HG03520 (cell line): ENCODE measurements around the gene AATF.

ENCODE experiments used
- ATAC-seq: cut with Tn5 transposase; IDR thresholded peaks from one replicate; pipeline ENCODE4 v1.9.1; 2021; ENCODE audit warnings: mild to moderate bottlenecking, moderate library complexity; ENCODE audit not compliant: unreplicated experiment

AATF gene, protein sequence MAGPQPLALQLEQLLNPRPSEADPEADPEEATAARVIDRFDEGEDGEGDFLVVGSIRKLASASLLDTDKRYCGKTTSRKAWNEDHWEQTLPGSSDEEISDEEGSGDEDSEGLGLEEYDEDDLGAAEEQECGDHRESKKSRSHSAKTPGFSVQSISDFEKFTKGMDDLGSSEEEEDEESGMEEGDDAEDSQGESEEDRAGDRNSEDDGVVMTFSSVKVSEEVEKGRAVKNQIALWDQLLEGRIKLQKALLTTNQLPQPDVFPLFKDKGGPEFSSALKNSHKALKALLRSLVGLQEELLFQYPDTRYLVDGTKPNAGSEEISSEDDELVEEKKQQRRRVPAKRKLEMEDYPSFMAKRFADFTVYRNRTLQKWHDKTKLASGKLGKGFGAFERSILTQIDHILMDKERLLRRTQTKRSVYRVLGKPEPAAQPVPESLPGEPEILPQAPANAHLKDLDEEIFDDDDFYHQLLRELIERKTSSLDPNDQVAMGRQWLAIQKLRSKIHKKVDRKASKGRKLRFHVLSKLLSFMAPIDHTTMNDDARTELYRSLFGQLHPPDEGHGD

GRCh38 chr17:36948717-36949460 is at the start of gene AATF:
AATF (plus strand) TSS chr17:36948954; CDS start chr17:36949126, 172 bp downstream.
- peak; percentile 89 for ATAC-seq

GRCh38 chr17:36899250-36900159 is 49.2 kb upstream of the AATF start:
- ATAC-seq, result no peak

- no peak for ATAC-seq
These were observed 48.6 kb upstream of the AATF start for GRCh38 chr17:36900160-36900512.

DNA sequence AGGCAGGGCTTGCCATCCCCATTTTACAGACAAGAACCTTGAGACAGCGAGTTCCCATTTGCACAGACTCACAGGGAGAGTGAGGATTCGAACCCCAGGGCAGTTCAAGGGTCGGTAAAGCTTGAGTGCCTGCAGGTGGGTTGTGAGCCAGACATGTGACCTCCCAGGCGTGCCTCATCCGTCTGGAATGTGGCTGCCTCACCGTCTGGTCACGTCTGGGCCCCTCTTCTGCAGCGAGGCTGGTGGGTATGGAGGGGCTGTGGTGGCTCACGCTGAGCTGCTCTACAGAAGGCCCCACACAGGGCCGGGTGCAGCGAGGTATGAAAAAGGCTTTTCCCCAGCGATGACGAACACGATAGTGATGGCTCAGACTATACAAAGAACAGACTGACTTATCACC is 47.2 kb upstream of the AATF start:
- ATAC-seq, result no peak

- ATAC-seq, result no peak
These were observed 41.3 kb upstream of the AATF start for GRCh38 chr17:36907407-36907806.

GRCh38 chr17:36910513-36910912 is 38.2 kb upstream of the AATF start:
- ATAC-seq, result no peak

- no peak for ATAC-seq
These were observed 37.8 kb upstream of the AATF start for GRCh38 chr17:36911001-36911400.

DNA sequence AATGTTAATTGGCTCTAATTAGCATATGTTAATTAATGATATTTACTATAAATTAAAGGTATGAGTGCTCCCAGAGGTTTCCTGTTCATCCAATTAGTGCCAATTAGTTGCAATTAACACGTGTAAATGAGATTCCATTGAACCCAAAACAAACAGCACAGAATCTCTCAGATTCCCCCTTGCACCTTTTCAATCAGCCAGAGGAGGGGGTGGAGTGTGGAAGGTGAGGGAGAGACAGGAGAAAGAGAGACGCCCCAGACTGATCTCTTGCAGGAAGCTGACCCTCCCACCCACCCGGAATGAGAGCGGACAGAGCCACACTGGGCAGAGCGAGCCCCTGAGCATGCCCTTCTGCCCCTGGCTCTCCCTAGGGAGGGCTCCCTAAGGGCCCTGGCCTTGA is 35.6 kb upstream of the AATF start:
- ATAC-seq, result no peak

GRCh38 chr17:36918211-36918691 is 30.5 kb upstream of the AATF start:
- ATAC-seq, result no peak

DNA sequence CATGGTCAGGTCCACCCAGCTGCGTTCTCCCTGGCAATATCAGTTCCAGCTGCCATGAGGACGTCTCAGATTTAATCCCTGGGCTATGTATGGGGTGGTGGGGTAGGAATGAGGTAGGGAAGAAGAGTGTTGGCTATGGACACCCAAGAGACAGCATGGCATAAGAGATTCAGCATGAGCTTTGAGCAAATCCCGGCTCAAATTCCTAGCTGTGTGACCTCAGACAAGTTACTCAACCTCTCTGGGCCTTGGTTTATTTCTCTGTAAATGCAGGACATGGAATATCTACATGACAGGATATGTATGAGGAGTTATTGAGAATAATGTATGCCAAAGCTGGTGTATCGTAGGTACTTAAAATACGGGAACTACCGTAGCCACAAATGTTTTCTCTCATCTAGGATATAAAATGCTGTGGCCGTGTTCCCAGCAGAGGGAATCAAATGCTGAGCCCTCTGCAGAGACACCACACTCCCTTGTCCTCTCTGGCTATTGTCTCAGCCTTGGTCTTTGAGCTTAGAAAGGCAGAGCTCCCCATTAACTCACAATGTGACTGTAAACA is 29.3 kb upstream of the AATF start:
- ATAC-seq, result no peak

GRCh38 chr17:36920032-36921005 is 28.4 kb upstream of the AATF start:
- ATAC-seq, result no peak

DNA sequence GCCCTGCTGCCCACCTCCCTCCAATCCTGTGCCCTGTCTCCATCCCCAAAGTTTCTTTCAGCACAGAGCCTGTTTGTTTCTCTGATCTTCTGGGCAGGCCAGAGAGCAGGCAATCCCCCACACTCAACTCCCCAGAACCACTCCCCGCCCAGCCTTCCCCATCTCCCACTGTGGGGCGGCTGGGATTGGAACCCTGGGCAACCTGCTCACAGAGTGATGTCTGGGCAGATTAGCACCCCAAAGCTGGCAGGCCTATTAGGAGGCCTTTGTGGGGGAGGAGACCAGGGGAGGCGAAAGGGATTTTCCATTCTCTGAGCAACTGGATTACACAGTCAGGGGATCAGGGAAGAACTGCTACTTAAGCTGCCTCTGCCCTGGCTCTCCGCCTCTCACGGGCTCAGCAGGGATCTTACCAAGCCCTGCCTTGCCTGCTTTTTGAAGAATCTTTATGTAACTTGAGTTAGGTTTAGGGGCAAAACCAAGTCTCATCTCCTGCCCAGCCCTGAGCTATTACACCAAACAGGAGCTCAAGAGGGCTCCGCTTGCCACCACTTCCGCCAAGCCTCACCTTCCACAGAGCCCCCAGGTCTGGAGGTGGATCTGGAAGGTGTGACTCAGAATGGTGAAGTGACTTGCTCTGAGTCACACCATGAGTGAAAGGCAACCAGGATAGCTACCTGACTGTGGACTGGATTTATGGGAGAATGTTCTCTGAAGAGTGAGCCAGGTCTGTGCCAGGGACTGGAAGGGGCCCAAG is 27.5 kb upstream of the AATF start:
- ATAC-seq, result no peak

DNA sequence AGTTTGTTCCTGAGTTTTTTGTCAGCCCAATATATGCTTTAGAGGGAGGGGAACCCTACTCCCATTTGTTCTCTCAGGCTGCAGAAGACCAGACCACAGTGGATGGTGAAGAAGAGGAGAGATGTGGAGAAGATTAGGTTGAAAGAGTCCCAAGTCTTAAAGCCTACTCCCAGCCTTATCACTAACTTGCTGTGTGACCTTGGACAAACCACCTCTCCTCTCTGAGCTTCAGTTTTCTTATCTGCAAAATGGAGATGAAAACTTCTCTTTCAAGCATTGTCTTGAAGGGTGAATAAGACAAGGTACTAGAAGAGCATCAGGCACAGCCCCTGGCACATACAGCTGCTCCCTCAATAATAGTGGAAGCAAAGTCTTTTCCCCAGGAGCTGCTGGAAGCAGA is 26.6 kb upstream of the AATF start:
- ATAC-seq, result no peak

- no peak for ATAC-seq
These were observed 24.9 kb upstream of the AATF start for GRCh38 chr17:36923814-36924221.

GRCh38 chr17:36926226-36926625 is 22.5 kb upstream of the AATF start:
- ATAC-seq, result no peak

- no peak for ATAC-seq
These were observed 22.1 kb upstream of the AATF start for GRCh38 chr17:36926701-36927100.

DNA sequence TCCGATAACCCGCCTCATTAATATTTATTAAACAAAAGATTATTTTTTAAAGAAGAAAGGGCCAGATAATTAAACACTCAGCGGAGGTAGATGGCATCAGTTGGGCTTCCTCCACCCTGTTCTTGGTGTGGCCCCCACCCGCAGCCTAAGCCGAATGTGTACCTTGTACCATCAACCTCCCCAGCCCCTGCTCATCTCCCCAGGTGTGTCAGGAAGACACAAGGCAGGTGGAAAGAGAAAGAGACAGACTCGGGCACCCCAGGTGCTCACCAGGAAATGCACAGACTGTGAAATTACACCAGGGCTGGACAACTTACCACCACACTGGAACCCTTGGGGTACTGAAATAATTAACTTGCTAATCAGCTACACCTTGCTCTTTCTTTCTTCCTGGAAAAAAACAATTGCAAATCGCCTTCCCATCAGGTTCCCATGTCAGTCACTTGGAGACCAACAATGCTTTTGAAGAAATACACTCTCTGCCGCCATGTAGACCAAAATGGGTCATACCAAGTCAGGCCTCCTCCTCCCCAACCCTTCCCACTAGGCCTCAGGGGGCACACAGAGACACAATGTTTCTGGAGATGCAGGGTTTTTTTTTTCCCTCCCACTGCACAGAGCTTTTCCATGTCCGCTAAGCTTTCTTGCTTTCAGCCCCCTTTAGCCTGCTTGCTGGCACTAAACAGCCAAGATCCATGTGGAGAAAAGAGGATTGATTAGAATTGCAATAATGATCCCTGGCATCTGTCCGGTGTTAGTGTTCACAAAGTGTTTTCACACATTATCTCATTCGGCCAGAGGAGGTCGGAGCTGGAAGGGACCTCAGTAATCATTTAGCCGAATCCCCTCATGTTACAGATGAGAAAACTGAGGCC is 20.0 kb upstream of the AATF start:
- ATAC-seq, result no peak
